HepG2 (cell line): ENCODE data around the gene GALR3. TPM values are rescaled to one million over a fixed set of nuclear protein-coding genes. Genes with fewer than 3 reads are reported as not detected.

Experiments used
- ATF1 ChIP-seq: IDR thresholded peaks from 2 replicates; pipeline ENCODE4 v1.6.1; 2016; ENCODE audit warnings: mild to moderate bottlenecking, control low read depth
- GLI4 ChIP-seq: sonication (generic); formaldehyde crosslinking; IDR thresholded peaks from 2 replicates; pipeline ENCODE4 v1.5.1; 2020; ENCODE audit warnings: missing genetic modification reagents, mild to moderate bottlenecking, moderate library complexity, borderline replicate concordance
- GPN1 ChIP-seq: sonication (generic); formaldehyde crosslinking; IDR thresholded peaks from 2 replicates; pipeline ENCODE4 v1.5.1; 2020; ENCODE audit warnings: missing genetic modification reagents, borderline replicate concordance
- KDM5B ChIP-seq: sonication (generic); formaldehyde crosslinking; IDR thresholded peaks from 2 replicates; pipeline ENCODE4 v1.4.0; 2020; ENCODE audit warnings: missing genetic modification reagents, mild to moderate bottlenecking, borderline replicate concordance
- RBM39 ChIP-seq: fragments of 200-400 bp; formaldehyde crosslinking; IDR thresholded peaks from one replicate; pipeline ENCODE4 v1.6.1; 2018; ENCODE audit warnings: antibody characterized with exemption, mild to moderate bottlenecking, low read depth, low read length; ENCODE audit not compliant: poor library complexity, severe bottlenecking
- SALL2 ChIP-seq: sonication (generic); formaldehyde crosslinking; IDR thresholded peaks from 2 replicates; pipeline ENCODE4 v1.8.1; 2023; ENCODE audit warnings: mild to moderate bottlenecking, missing genetic modification reagents, inconsistent platforms
- ZBTB4 ChIP-seq: sonication (generic); formaldehyde crosslinking; IDR thresholded peaks from 2 replicates; pipeline ENCODE4 v1.4.0; 2020; ENCODE audit warnings: missing genetic modification reagents, mild to moderate bottlenecking, borderline replicate concordance
- ZFAT ChIP-seq: sonication (generic); formaldehyde crosslinking; conservative IDR thresholded peaks from 2 replicates; pipeline ENCODE4 v1.8.1; 2023; ENCODE audit warnings: missing genetic modification reagents, inconsistent platforms
- ZNF460 ChIP-seq: sonication (generic); formaldehyde crosslinking; IDR thresholded peaks from 2 replicates; pipeline ENCODE4 v1.5.1; 2020; ENCODE audit warnings: missing genetic modification reagents, mild to moderate bottlenecking, borderline replicate concordance
- ZNF468 ChIP-seq: sonication (generic); formaldehyde crosslinking; IDR thresholded peaks from 2 replicates; pipeline ENCODE4 v1.8.0; 2022; ENCODE audit warnings: mild to moderate bottlenecking, moderate library complexity, missing genetic modification reagents
- ZNF530 ChIP-seq: sonication (generic); formaldehyde crosslinking; IDR thresholded peaks from 2 replicates; pipeline ENCODE4 v1.5.0; 2020; ENCODE audit warnings: low read depth, mild to moderate bottlenecking, missing genetic modification reagents
- ZNF576 ChIP-seq: sonication (generic); formaldehyde crosslinking; IDR thresholded peaks from 2 replicates; pipeline ENCODE4 v1.4.0; 2020; ENCODE audit warnings: mild to moderate bottlenecking, missing genetic modification reagents
- polyA plus RNA-seq, 8 experiments: library from polyadenylated mRNA; depleted of rRNA in 3 of 8; stranded (reverse) in 7 of 8; unstranded in 1 of 8; fragments of >200 nt; fragmentation: Illumina TruSeq in 4 of 8; extraction: Trizol in 4 of 8; gene quantifications; 2 replicates each; pipeline versions ENCODE4 v1.2.1 to v1.2.3, GENCODE V29; 2011 to 2016; ENCODE audit warnings: low read depth in 4 of 8, missing spikeins in 1 of 8, mixed read lengths in 1 of 8; ENCODE audit not compliant: insufficient read depth in 1 of 8
- total RNA-seq, 5 experiments: library from RNA; depleted of rRNA; stranded (reverse); fragments of >200 nt; fragmentation: Illumina TruSeq; extraction: Trizol; gene quantifications; 2 replicates each; pipeline ENCODE4 v1.2.3, GENCODE V29; 2016; ENCODE audit warnings: low read depth in 1 of 5
- TF ChIP-seq, protein P1 (sequence below): IDR thresholded peaks from 2 replicates; pipeline ENCODE4 v1.6.1; 2018; ENCODE audit warnings: missing genetic modification reagents
- TF ChIP-seq, protein P2 (sequence below): IDR thresholded peaks from 2 replicates; pipeline ENCODE4 v1.4.0; 2020; ENCODE audit warnings: mild to moderate bottlenecking, missing genetic modification reagents
- TF ChIP-seq, protein P3 (sequence below): sonication (generic); formaldehyde crosslinking; IDR thresholded peaks from 2 replicates; pipeline ENCODE4 v1.4.0; 2020; ENCODE audit warnings: missing genetic modification reagents
- TF ChIP-seq, protein P4 (sequence below): sonication (generic); formaldehyde crosslinking; IDR thresholded peaks from 2 replicates; pipeline ENCODE4 v1.5.1; 2020; ENCODE audit warnings: mild to moderate bottlenecking, missing genetic modification reagents, borderline replicate concordance

The GALR3 gene
- total and polyA plus RNA-seq, 2 of the 13 experiments (the other 11 are each of a cell fraction or from before 2014, with no cell fraction given), result 0.13 TPM; not detected in 1

- no peak for TF ChIP-seq GPN1 (CRISPR knock-in tag)
- no peak for TF ChIP-seq ATF1 (CRISPR knock-in tag)
- TF ChIP-seq, protein P1, sequence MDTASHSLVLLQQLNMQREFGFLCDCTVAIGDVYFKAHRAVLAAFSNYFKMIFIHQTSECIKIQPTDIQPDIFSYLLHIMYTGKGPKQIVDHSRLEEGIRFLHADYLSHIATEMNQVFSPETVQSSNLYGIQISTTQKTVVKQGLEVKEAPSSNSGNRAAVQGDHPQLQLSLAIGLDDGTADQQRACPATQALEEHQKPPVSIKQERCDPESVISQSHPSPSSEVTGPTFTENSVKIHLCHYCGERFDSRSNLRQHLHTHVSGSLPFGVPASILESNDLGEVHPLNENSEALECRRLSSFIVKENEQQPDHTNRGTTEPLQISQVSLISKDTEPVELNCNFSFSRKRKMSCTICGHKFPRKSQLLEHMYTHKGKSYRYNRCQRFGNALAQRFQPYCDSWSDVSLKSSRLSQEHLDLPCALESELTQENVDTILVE, result peak; percentile 57
- TF ChIP-seq, protein P2, sequence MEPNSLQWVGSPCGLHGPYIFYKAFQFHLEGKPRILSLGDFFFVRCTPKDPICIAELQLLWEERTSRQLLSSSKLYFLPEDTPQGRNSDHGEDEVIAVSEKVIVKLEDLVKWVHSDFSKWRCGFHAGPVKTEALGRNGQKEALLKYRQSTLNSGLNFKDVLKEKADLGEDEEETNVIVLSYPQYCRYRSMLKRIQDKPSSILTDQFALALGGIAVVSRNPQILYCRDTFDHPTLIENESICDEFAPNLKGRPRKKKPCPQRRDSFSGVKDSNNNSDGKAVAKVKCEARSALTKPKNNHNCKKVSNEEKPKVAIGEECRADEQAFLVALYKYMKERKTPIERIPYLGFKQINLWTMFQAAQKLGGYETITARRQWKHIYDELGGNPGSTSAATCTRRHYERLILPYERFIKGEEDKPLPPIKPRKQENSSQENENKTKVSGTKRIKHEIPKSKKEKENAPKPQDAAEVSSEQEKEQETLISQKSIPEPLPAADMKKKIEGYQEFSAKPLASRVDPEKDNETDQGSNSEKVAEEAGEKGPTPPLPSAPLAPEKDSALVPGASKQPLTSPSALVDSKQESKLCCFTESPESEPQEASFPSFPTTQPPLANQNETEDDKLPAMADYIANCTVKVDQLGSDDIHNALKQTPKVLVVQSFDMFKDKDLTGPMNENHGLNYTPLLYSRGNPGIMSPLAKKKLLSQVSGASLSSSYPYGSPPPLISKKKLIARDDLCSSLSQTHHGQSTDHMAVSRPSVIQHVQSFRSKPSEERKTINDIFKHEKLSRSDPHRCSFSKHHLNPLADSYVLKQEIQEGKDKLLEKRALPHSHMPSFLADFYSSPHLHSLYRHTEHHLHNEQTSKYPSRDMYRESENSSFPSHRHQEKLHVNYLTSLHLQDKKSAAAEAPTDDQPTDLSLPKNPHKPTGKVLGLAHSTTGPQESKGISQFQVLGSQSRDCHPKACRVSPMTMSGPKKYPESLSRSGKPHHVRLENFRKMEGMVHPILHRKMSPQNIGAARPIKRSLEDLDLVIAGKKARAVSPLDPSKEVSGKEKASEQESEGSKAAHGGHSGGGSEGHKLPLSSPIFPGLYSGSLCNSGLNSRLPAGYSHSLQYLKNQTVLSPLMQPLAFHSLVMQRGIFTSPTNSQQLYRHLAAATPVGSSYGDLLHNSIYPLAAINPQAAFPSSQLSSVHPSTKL, result peak; percentile 60; the same call in 1 of the 2 replicates
- no peak for TF ChIP-seq ZNF460 (CRISPR knock-in tag)
- TF ChIP-seq GLI4, result peak; percentile 88; the same call in 1 of the 2 replicates
- peak; percentile 93; the same call in 1 of the 2 replicates for TF ChIP-seq SALL2
- TF ChIP-seq RBM39, result no peak
- no peak for TF ChIP-seq ZNF530 (CRISPR knock-in tag)
- TF ChIP-seq KDM5B, result peak; percentile 76; the same call in 1 of the 2 replicates
- no peak for TF ChIP-seq ZFAT (CRISPR knock-in tag)
- TF ChIP-seq ZBTB4 (CRISPR knock-in tag), result no peak
- TF ChIP-seq, protein P3, sequence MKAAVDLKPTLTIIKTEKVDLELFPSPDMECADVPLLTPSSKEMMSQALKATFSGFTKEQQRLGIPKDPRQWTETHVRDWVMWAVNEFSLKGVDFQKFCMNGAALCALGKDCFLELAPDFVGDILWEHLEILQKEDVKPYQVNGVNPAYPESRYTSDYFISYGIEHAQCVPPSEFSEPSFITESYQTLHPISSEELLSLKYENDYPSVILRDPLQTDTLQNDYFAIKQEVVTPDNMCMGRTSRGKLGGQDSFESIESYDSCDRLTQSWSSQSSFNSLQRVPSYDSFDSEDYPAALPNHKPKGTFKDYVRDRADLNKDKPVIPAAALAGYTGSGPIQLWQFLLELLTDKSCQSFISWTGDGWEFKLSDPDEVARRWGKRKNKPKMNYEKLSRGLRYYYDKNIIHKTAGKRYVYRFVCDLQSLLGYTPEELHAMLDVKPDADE (CRISPR knock-in tag), result no peak
- TF ChIP-seq ZNF576 (CRISPR knock-in tag), result no peak
- TF ChIP-seq, protein P4, sequence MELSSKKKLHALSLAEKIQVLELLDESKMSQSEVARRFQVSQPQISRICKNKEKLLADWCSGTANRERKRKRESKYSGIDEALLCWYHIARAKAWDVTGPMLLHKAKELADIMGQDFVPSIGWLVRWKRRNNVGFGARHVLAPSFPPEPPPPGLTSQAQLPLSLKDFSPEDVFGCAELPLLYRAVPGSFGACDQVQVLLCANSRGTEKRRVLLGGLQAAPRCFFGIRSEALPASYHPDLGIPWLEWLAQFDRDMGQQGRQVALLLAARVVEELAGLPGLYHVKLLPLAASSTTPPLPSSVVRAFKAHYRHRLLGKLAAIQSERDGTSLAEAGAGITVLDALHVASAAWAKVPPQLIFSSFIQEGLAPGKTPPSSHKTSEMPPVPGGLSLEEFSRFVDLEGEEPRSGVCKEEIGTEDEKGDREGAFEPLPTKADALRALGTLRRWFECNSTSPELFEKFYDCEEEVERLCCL (CRISPR knock-in tag), result no peak
- TF ChIP-seq ZNF468 (CRISPR knock-in tag), result no peak
These were observed 18.0 kb upstream of the GALR3 start (continued) for GRCh38 chr22:37804881-37805809.
